GM12873 (cell line): ENCODE results near the gene SBK2.

ENCODE experiments used
- CTCF ChIP-seq: IDR thresholded peaks from 2 replicates; pipeline ENCODE4 v1.5.1; 2012; ENCODE audit warnings: low read depth, mild to moderate bottlenecking, moderate library complexity, low read length, control low read depth; ENCODE audit not compliant: insufficient read depth; ENCODE audit errors: missing control alignments

SBK2 gene

GRCh38 chr19:55491546-55492360 is 45.2 kb downstream of the SBK2 start:
- TF ChIP-seq CTCF: no peak

GRCh38 chr19:55490478-55491432 is 46.2 kb downstream of the SBK2 start:
- TF ChIP-seq CTCF: no peak

- TF ChIP-seq CTCF: no peak
Measured at GRCh38 chr19:55489711-55490477, 47.0 kb downstream of the SBK2 start.

- TF ChIP-seq CTCF: no peak
Measured at GRCh38 chr19:55488986-55489710, 47.8 kb downstream of the SBK2 start.

GRCh38 chr19:55487924-55488687 is 48.8 kb downstream of the SBK2 start, which contains the start of gene SSC5D:
TSS of gene SSC5D (plus strand) at chr19:55488436. CDS start at chr19:55488590, 154 bp downstream.
- no peak for TF ChIP-seq CTCF

GRCh38 chr19:55486971-55487923 is 49.7 kb downstream of the SBK2 start:
- TF ChIP-seq CTCF: no peak
